Astrocyte (in vitro differentiated cells and primary cell): ENCODE results near the gene TMEM45B. TPM values are rescaled to one million over a fixed set of nuclear protein-coding genes. Genes with fewer than 3 reads are reported as not detected.
"Not testable (repeated sequence)": the region's sequence is repeated elsewhere in the genome, so short reads cannot be mapped to it uniquely, and the experiment has no call there.

ENCODE experiments used
- DNase-seq: peaks from one replicate; pipeline ENCODE4 v3.0.0-alpha.2; 2010; ENCODE audit warnings: low read depth
- FAIRE-seq: peaks from 2 replicates; lab custom pipeline; 2011; peaks lifted over from hg19 to GRCh38; lab: Jason Lieb, UNC
- H2AFZ ChIP-seq: 2 replicates; pipeline ENCODE4 v1.6.0; 2012; ENCODE audit warnings: low read depth, low read length, inconsistent platforms
- H3K27ac ChIP-seq: 2 replicates; pipeline ENCODE4 v1.5.1; 2011; ENCODE audit warnings: low read depth, low read length, inconsistent platforms
- H3K27me3 ChIP-seq: 2 replicates; pipeline ENCODE4 v1.6.0; 2011; ENCODE audit warnings: low read length, inconsistent platforms; ENCODE audit not compliant: insufficient read depth
- H3K36me3 ChIP-seq: 2 replicates; pipeline ENCODE4 v1.5.1; 2011; ENCODE audit warnings: low read length, inconsistent platforms; ENCODE audit not compliant: insufficient read depth
- H3K4me1 ChIP-seq: 2 replicates; pipeline ENCODE4 v1.5.1; 2011; ENCODE audit warnings: low read length, inconsistent platforms; ENCODE audit not compliant: insufficient read depth
- H3K4me2 ChIP-seq: 2 replicates; pipeline ENCODE4 v1.6.0; 2012; ENCODE audit warnings: low read length, inconsistent platforms
- H3K4me3 ChIP-seq: 2 replicates; pipeline ENCODE4 v1.5.1; 2011; ENCODE audit warnings: low read depth, mild to moderate bottlenecking, low read length, inconsistent platforms; ENCODE audit not compliant: insufficient read depth
- H3K79me2 ChIP-seq: 2 replicates; pipeline ENCODE4 v1.6.0; 2012; ENCODE audit warnings: mild to moderate bottlenecking, low read length, inconsistent platforms; ENCODE audit not compliant: insufficient read depth
- H3K9ac ChIP-seq: 2 replicates; pipeline ENCODE4 v1.6.0; 2012; ENCODE audit warnings: mild to moderate bottlenecking, low read length, inconsistent platforms
- H3K9me3 ChIP-seq: 2 replicates; pipeline ENCODE4 v1.5.1; 2012; ENCODE audit warnings: low read depth, mild to moderate bottlenecking, low read length, inconsistent platforms; ENCODE audit not compliant: insufficient read depth
- H4K20me1 ChIP-seq: 2 replicates; pipeline ENCODE4 v1.6.0; 2012; ENCODE audit warnings: low read length, inconsistent platforms; ENCODE audit not compliant: insufficient read depth
- H3K27ac Mint-ChIP-seq: one replicate; pipeline ENCODE4 v1.8.0; 2021; ENCODE audit warnings: mild to moderate bottlenecking, mixed read lengths; ENCODE audit not compliant: unreplicated experiment
- H3K27me3 Mint-ChIP-seq: one replicate; pipeline ENCODE4 v1.8.0; 2021; ENCODE audit warnings: low read depth, mixed read lengths; ENCODE audit not compliant: unreplicated experiment
- H3K36me3 Mint-ChIP-seq: one replicate; pipeline ENCODE4 v1.8.0; 2021; ENCODE audit warnings: low read depth, mixed read lengths; ENCODE audit not compliant: unreplicated experiment
- H3K4me1 Mint-ChIP-seq: one replicate; pipeline ENCODE4 v1.8.0; 2021; ENCODE audit warnings: low read depth, mixed read lengths; ENCODE audit not compliant: unreplicated experiment
- H3K4me3 Mint-ChIP-seq: one replicate; pipeline ENCODE4 v1.8.0; 2021; ENCODE audit warnings: mild to moderate bottlenecking, moderate library complexity, mixed read lengths; ENCODE audit not compliant: unreplicated experiment
- H3K9me3 Mint-ChIP-seq: one replicate; pipeline ENCODE4 v1.8.0; 2021; ENCODE audit warnings: mild to moderate bottlenecking, mixed read lengths; ENCODE audit not compliant: unreplicated experiment
- CTCF ChIP-seq: IDR thresholded peaks from 2 replicates; pipeline ENCODE4 v1.5.1; 2011; ENCODE audit warnings: low read depth, mild to moderate bottlenecking, inconsistent platforms, low read length, moderate library complexity; ENCODE audit not compliant: insufficient read depth
- EZH2 ChIP-seq: IDR thresholded peaks from 2 replicates; pipeline ENCODE4 v1.6.1; 2012; ENCODE audit warnings: mild to moderate bottlenecking, low read length, inconsistent platforms; ENCODE audit not compliant: insufficient read depth
- total RNA-seq: library from RNA; stranded (reverse); gene quantifications from 2 replicates; pipeline ENCODE4 v1.2.1, GENCODE V29; 2021

Gene TMEM45B
- total RNA-seq, 1 donor from 2014 or later, result not detected

GRCh38 chr11:129833260-129833659, 17.6 kb downstream of the TMEM45B start:
- not testable (repeated sequence) for H2AFZ ChIP-seq, H3K4me2 ChIP-seq, H3K79me2 ChIP-seq, H3K36me3 ChIP-seq, DNase-seq, H3K27me3 Mint-ChIP-seq, H3K27ac ChIP-seq, H3K36me3 Mint-ChIP-seq, H3K4me1 ChIP-seq, H3K4me1 Mint-ChIP-seq, H3K4me3 Mint-ChIP-seq, H3K4me3 ChIP-seq, H3K9me3 ChIP-seq, H3K27me3 ChIP-seq, H3K27ac Mint-ChIP-seq, H4K20me1 ChIP-seq, H3K9me3 Mint-ChIP-seq, H3K9ac ChIP-seq, FAIRE-seq

- not testable (repeated sequence) for H3K4me1 Mint-ChIP-seq, H3K27me3 ChIP-seq, H4K20me1 ChIP-seq, H3K27me3 Mint-ChIP-seq, H2AFZ ChIP-seq, H3K27ac Mint-ChIP-seq, H3K9me3 Mint-ChIP-seq, H3K4me3 ChIP-seq, H3K36me3 ChIP-seq, H3K4me1 ChIP-seq, H3K9me3 ChIP-seq, H3K4me2 ChIP-seq, FAIRE-seq, H3K27ac ChIP-seq, H3K4me3 Mint-ChIP-seq, H3K79me2 ChIP-seq, H3K9ac ChIP-seq, H3K36me3 Mint-ChIP-seq
- peak; percentile 44 for DNase-seq
Measured at GRCh38 chr11:129836423-129836891, 20.8 kb downstream of the TMEM45B start.

GRCh38 chr11:129836979-129837378, 21.3 kb downstream of the TMEM45B start:
- Mint-ChIP-seq H3K27ac (no peak overlapping the region), H3K4me1 (no peaks in the 10 kb centered on the region)

More at GRCh38 chr11:129836979-129837378, 21.3 kb downstream of the TMEM45B start:
- Histone ChIP-seq H3K27ac (no peak overlapping the region), H3K9me3 (no peaks in the 10 kb centered on the region), H4K20me1 (no peaks in the 10 kb centered on the region), H3K36me3 (no peaks in the 10 kb centered on the region), H3K4me1 (peaks cover 4% of the 10 kb centered on the region), H3K4me3 (no peak overlapping the region), H3K4me2 (no peak overlapping the region), H3K9ac (no peak overlapping the region), H3K27me3 (peaks cover 1% of the 10 kb centered on the region), H3K79me2 (no peaks in the 10 kb centered on the region), H2AFZ (no peak overlapping the region)
- TF ChIP-seq EZH2 (no peak), CTCF (no peak)
- no peaks in the 10 kb centered on the region for H3K36me3 Mint-ChIP-seq
- DNase-seq (no peak), FAIRE-seq (no peak)
- H3K9me3 Mint-ChIP-seq, result no peaks in the 10 kb centered on the region
- H3K4me3 Mint-ChIP-seq, result no peak overlapping the region
- H3K27me3 Mint-ChIP-seq, result peaks cover 4% of the 10 kb centered on the region
